AG10803 (cell line): Measurements from ENCODE around the gene OSGIN1.

Experiments used
- DNase-seq: peaks from one replicate; pipeline ENCODE4 v3.0.0; 2010; ENCODE audit warnings: low read depth
- H3K4me3 ChIP-seq: 2 replicates; pipeline ENCODE4 v1.5.1; 2011; ENCODE audit warnings: mild to moderate bottlenecking, low read length, control low read depth
- CTCF ChIP-seq: conservative IDR thresholded peaks from 2 replicates; pipeline ENCODE4 v1.5.1; 2011; ENCODE audit warnings: mild to moderate bottlenecking, low read length, control low read depth, inconsistent platforms

Gene OSGIN1

GRCh38 chr16:83960521-83961249, 7.6 kb downstream of the OSGIN1 start:
- DNase-seq = no peak
- H3K4me3 ChIP-seq = no peak overlapping the region
- TF ChIP-seq CTCF = no peak

GRCh38 chr16:83961591-83961990, 8.6 kb downstream of the OSGIN1 start:
- DNase-seq = no peak
- no peak for TF ChIP-seq CTCF
- no peak overlapping the region for H3K4me3 ChIP-seq

- no peak overlapping the region for H3K4me3 ChIP-seq
- no peak for TF ChIP-seq CTCF
- DNase-seq = no peak
Measured at GRCh38 chr16:83963277-83964119, 10.5 kb downstream of the OSGIN1 start.

- no peak overlapping the region for H3K4me3 ChIP-seq
- no peak for TF ChIP-seq CTCF
- DNase-seq = no peak
Measured at GRCh38 chr16:83964684-83965443, 11.8 kb downstream of the OSGIN1 start.

GRCh38 chr16:83965444-83966152, 12.6 kb downstream of the OSGIN1 start:
- DNase-seq = no peak
- H3K4me3 ChIP-seq = no peak overlapping the region
- no peak for TF ChIP-seq CTCF

GRCh38 chr16:83966153-83966696, 13.2 kb downstream of the OSGIN1 start:
- no peak overlapping the region for H3K4me3 ChIP-seq
- no peak for DNase-seq
- TF ChIP-seq CTCF = no peak
